GM13977 (cell line): ENCODE results near the gene MLXIPL.
"Not testable (repeated sequence)": the region's sequence is repeated elsewhere in the genome, so short reads cannot be mapped to it uniquely, and the experiment has no call there.

ENCODE experiments used
- DNase-seq: peaks from one replicate; pipeline ENCODE4 v3.0.0; 2012; ENCODE audit warnings: low spot score
- in situ Hi-C: fragments of 300-500 bp; cut with MboI; formaldehyde crosslinking; loops from one replicate; pipeline ENCODE4 v1.12.0; 2022; ENCODE audit warnings: low sequenced_read_pairs, low pct_unique_long_range_greater_than_20kb, mixed read lengths, inconsistent platforms; ENCODE audit not compliant: unreplicated experiment
- TF ChIP-seq, protein P1 (sequence below): IDR thresholded peaks from 2 replicates; pipeline ENCODE4 v1.5.1; 2012; ENCODE audit warnings: mild to moderate bottlenecking, control low read depth; ENCODE audit not compliant: insufficient read depth; ENCODE audit errors: extremely low read depth, missing control alignments

The MLXIPL gene

DNA sequence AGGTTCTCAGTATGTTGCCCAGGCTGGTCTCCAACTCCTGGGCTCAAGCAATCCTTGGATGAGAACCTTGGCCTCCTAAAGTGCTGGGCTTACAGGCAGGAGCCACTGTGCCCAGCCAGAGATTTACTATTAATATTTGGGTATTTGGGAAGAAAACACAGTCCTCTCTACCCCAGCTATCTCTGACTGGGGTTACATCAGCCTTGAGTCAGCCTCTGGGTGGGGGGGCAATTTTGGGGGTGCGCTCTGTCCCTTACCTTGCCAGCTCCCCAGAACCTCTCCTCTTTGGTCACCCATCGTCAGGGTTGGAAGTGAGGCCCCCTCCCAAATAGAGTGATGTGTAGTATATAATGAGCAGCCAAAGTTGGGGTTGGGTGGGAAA lies 1.8 kb downstream of the MLXIPL start:
- no peak for DNase-seq
- in situ Hi-C loops, result loop anchor here (25.0 kb wide), 1 partner anchor 240 kb away; the partner anchor contains the start of gene TMEM270
- TF ChIP-seq, protein P1, sequence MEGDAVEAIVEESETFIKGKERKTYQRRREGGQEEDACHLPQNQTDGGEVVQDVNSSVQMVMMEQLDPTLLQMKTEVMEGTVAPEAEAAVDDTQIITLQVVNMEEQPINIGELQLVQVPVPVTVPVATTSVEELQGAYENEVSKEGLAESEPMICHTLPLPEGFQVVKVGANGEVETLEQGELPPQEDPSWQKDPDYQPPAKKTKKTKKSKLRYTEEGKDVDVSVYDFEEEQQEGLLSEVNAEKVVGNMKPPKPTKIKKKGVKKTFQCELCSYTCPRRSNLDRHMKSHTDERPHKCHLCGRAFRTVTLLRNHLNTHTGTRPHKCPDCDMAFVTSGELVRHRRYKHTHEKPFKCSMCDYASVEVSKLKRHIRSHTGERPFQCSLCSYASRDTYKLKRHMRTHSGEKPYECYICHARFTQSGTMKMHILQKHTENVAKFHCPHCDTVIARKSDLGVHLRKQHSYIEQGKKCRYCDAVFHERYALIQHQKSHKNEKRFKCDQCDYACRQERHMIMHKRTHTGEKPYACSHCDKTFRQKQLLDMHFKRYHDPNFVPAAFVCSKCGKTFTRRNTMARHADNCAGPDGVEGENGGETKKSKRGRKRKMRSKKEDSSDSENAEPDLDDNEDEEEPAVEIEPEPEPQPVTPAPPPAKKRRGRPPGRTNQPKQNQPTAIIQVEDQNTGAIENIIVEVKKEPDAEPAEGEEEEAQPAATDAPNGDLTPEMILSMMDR, result no peak

DNA sequence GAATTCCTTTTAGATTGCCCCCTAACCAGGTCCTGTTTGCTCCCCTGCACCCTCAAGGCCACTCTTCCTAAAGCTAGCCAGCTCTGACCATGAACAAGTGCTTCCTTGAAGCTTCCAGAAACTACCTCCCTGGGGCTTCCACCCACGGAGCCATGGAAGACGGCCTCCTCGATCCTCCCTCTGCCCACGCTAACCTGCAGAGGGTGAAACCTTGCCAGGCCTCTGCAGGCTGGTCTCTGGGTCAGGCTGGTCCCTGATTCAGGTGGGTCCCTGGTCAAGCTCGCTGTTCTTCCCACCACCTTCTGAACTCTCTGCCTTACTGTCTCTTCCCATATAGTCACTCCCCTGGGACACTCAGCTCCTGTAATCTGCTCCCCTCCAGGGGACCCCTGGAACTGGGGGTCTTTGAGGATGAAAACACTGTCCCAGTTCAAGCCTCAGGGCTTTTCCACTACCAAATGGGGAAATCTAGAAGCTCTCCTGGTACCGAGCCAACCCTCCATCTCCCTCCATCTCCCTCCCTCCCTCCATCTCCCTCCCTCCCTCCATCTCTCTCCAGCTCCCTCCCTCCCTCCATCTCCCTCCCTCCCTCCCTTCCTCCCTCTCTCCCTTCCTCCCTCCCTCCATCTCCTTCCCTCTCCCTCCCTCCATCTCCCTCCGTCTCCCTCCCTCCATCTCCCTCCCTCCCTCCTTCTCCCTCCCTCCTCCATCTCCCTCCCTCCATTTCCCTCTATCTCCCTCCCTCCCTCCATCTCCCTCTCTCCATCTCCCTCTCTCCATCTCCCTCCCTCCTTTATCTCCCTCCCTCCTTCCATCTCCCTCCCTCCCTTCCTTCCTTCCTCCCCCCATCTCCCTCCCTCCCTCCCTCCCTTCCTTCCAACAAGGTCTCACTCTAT lies 2.9 kb downstream of the MLXIPL start:
- no peak for DNase-seq
- in situ Hi-C loops, result loop anchor here (25.0 kb wide), 1 partner anchor 241 kb away; the partner anchor contains the start of gene TMEM270
- TF ChIP-seq, protein P1, result no peak

GRCh38 chr7:73619394-73619793 lies 4.9 kb downstream of the MLXIPL start:
- not testable (repeated sequence) for DNase-seq
- in situ Hi-C loops, result loop anchor here (10.0 to 25.0 kb wide), 2 partner anchors 115 to 243 kb away; partner anchors contain the start of genes ABHD11 and TMEM270

GRCh38 chr7:73618538-73618937 lies 5.8 kb downstream of the MLXIPL start:
- in situ Hi-C loops, result loop anchor here (10.0 to 25.0 kb wide), 2 partner anchors 116 to 244 kb away; partner anchors contain the start of genes ABHD11 and TMEM270
- no peak for DNase-seq
- TF ChIP-seq, protein P1, result no peak

- in situ Hi-C loops, result loop anchor here (10.0 to 25.0 kb wide), 2 partner anchors 117 to 245 kb away; partner anchors contain the start of genes ABHD11 and TMEM270
- DNase-seq, result not testable (repeated sequence)
These were observed 6.8 kb downstream of the MLXIPL start for GRCh38 chr7:73617520-73617919.

GRCh38 chr7:73615886-73616285 lies 8.4 kb downstream of the MLXIPL start:
- DNase-seq, result no peak
- in situ Hi-C loops, result loop anchor here (10.0 to 25.0 kb wide), 2 partner anchors 119 to 246 kb away; partner anchors contain the start of genes ABHD11 and TMEM270
- TF ChIP-seq, protein P1, result no peak

DNA sequence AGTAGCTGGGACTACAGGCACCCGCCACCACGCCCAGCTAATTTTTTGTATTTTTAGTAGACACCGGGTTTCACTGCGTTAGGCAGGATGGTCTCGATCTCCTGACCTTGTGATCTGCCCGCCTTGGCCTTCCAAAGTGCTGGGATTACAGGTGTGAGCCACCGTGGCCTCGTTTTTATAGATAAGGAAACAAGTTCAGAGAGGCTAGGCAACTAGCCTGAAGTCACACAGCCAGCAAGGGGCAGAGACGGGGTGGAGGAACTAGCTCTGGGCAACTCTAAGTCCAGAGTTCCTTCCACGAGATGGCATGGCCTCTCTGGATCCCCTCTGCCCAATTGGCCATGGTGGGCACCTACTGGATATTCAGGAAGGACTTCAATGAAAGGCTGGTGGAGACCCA lies 9.4 kb downstream of the MLXIPL start:
- in situ Hi-C loops, result loop anchor here (10.0 to 25.0 kb wide), 2 partner anchors 120 to 247 kb away; partner anchors contain the start of genes ABHD11 and TMEM270
- DNase-seq, result not testable (repeated sequence)

GRCh38 chr7:73613954-73614735 lies 10.2 kb downstream of the MLXIPL start:
- in situ Hi-C loops, result loop anchor here (10.0 to 25.0 kb wide), 2 partner anchors 121 to 248 kb away; partner anchors contain the start of genes ABHD11 and TMEM270

More at GRCh38 chr7:73613954-73614735, 10.2 kb downstream of the MLXIPL start:
- DNase-seq, result no peak
- TF ChIP-seq, protein P1, result no peak
